ENCODE measurements around the gene HLA-E.
"Not testable (repeated sequence)": the region's sequence is repeated elsewhere in the genome, so short reads cannot be mapped to it uniquely, and the experiment has no call there.

HLA-E gene

DNA sequence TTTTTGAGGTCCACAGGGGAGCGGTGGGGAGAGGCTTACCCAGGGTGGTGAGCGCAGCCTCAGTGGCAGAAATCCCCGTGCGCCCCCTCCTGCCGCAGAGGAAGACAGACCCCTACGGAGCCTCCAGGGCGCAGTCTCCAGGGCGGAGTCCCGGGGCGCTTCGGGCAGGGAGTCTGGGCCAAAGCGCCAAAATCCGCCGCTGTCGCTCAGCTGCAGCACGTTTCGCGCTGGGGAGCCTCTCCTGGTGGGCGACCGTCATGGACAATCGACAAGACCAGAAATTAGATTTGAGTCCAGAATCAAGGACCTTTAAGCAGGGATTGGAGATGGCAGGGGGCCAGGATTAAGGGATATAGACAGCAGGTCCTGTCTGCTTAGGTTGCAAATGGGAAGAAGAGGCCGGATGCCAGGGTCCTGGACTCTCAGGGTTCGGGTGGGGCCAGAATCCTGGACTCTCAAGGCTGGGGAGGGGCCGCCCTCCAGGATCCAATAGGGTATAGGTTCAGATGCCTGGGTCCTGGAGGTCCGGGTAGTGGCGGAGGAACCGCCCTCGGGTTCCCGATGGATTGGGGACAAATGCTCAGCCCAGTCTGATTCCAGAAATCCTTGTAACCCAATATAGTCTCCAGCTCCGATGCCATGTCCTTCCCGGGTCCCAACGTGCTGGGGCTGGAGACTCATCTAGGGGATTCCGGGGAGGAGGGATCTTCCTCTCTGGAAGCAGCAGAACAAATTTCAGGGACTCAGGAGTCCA lies 7.9 kb upstream of the HLA-E start:
- DNase-seq: no peak

DNA sequence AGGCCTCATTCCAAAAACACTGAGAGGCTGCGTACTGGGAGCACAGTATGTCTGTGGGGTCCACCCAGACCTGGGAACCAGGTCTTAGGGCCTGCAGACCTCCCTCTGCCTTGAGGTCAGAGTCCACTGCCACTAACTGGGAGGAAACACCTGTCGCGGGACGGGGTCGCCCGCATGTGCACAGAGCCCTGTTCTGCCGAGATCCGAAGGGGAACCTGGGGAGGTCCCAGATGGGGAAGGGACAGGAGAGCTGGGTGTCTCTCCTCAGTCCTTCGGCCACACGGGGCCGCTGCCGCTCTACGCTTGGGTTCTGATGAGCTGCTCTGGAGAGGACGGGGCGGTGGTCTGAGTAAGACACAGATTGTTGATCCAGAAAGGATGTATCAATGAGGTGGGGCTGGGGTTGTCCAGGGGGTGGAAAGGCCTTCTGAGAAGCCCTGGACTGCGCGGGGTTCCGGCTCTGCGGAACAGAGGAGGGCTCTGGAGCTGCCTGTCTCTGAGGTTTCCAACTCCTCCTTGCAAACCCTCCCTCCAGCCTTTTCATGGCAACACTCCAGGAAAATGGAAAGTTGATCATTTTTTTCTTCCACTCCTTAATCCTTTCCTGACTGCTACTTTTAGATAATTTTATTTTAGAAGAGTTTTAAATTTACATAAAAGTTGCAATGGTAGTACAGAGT lies 7.2 kb upstream of the HLA-E start:
- DNase-seq: not testable (repeated sequence)

DNA sequence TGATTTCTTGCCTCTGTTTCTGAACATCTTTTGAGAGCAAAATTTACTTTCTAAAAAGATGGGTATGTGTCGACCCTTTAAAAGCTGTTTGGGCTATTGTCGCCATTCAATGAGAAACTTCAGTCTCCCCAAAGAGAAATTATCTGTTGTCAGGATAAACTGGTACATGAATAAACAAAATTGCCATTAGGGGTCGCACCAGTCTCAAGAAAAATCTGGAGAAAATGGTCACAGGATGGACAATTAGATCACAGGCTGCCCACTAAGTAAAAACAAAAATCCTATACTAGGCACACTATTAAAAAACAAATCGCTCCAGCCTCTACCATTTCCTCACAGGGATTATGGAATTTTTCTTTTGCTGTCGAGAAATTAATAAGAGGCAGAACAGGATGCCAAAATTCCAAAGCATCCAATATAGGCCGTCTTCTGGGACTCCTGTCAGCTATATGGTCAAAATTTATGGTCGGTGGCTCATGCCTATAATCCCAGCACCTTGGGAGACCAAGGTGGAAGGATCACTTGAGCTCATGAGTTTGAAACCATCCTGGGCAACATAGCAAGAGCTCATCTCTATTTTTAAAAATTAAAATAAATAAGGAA lies 5.5 kb upstream of the HLA-E start:
- DNase-seq: peak; percentile 35

DNA sequence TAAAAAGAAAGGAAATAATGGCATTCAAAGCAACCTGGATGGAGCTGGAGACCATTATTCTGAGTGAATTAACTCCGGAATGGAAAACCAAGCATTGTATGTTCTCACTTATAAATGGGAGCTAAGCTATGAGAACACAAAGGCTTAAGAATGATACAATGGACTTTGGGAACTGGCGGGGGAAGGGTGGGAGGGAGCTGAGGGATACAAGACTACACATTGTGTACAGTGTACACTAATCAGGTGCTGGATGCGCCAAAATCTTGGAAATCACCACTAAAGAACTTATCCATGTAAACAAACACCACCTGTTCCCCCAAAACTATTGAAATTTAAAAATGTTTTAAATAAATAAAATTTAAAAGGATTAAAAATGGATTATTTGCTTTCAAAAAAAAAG lies 4.1 kb upstream of the HLA-E start:
- DNase-seq: no peak

DNA sequence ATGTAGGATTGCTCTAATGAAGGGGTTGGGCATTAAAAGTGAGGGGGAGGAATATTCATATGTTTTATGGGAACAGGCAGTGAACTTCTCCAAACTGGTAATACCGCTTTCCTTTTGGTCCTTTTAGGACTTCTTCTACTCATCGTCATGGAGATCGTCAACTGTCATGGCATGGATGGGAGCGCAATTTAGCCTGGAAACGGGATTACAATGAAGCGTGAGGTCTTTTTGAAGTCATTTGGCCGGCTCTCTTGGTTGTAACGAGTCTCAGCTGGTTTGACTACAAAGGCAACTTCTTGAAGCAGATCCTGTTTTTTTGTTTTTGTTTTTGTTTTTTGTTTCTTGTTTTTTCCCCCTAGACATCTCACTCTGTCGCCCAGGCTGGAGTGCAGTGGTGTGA lies 1.4 kb upstream of the HLA-E start:
- no peak for DNase-seq

DNA sequence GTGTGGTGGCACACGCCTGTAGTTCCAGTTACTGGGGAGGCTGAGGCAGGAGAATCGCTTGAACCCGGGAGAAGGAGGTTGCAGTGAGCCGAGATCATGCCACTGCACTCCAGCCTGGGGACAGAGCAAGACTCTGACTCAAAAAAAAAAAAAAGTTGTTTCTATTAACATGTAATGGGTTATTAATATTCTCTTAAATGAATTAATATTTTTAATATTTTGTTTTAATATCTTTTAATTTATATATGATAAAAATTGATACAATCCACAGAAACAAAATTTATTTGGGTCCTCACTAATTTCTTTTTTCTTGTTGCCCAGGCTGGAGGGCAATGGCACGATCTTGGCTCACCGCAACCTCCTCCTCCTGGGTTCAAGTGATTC lies 620 bp upstream of the HLA-E start:
- not testable (repeated sequence) for DNase-seq

DNA sequence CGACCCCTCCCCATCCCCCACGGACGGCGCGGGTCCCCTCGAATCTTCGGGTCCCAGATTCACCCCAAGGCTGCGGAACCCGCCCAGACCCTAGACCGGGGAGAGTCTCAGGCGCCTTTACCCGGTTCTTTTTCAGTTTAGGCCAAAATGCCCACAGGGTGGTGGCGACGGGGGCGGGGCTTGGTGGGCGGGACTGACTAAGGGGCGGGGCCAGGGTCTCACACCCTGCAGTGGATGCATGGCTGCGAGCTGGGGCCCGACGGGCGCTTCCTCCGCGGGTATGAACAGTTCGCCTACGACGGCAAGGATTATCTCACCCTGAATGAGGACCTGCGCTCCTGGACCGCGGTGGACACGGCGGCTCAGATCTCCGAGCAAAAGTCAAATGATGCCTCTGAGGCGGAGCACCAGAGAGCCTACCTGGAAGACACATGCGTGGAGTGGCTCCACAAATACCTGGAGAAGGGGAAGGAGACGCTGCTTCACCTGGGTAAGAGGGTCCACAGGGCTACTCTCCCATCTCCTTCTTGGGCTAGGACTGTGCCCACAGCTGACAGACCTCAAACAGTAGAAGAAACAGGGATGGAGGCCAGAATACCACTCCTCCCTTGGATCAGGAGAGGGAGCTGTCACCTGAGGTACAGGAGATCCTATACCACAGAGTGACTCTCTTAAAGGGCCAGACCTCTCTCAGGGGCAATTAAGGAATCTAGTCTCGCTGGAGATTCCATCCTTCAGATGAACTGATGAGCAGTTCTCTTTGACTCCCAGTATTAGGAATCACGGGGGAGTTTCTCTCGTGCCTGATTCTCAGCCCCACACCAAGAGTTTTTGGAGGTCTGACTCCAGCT lies 942 bp downstream of the HLA-E start:
- DNase-seq: no peak

DNA sequence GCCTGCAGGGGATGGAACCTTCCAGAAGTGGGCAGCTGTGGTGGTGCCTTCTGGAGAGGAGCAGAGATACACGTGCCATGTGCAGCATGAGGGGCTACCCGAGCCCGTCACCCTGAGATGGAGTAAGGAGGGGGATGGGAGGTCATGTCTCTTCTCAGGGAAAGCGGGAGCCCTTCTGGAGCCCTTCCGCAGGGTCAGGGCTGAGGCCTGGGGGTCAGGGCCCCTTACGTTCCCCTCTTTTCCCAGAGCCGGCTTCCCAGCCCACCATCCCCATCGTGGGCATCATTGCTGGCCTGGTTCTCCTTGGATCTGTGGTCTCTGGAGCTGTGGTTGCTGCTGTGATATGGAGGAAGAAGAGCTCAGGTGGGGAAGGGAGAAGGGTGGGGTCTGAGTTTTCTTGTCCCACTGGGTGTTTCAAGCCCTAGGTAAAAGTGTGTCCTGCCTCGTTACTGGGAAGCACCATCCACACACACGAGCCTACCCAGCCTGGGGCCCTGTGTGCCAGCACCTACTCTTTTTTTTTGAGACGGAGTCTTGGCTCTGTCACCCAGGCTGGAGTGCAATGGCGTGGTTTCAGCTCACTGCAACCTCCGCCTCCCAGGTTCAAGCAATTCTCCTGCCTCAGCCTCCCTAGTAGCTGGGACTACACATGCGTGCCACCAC lies 2.1 kb downstream of the HLA-E start:
- not testable (repeated sequence) for DNase-seq

DNA sequence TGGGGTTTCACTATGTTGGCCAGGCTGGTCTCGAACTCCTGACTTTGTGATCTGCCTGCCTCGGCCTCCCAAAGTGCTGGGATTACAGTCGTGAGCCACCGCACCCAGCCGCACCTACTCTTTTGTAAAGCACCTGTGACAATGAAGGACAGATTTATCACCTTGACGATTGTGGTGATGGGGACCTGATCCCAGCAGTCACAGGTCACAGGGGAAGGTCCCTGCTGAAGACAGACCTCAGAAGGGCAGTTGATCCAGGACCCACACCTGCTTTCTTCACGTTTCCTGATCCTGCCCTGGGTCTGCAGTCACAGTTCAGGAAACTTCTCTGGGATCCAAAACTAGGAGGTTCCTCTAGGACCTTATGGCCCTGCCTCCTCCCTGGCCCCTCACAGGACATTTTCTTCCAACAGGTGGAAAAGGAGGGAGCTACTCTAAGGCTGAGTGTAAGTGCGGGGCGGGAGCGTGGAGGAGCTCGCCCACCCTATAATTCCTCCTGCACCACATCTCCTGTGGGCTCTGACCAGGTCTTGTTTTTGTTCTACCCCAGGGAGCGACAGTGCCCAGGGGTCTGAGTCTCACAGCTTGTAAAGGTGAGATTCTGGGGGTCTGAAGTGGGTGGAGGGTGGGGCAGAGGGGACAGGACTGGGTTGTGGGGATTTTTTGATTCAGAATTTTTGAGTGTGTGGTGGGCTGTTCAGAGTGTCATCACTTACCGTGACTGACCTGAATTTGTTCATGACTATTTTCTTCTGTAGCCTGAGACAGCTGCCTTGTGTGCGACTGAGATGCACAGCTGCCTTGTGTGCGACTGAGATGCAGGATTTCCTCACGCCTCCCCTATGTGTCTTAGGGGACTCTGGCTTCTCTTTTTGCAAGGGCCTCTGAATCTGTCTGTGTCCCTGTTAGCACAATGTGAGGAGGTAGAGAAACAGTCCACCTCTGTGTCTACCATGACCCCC lies 3.0 kb downstream of the HLA-E start:
- no peak for DNase-seq

DNA sequence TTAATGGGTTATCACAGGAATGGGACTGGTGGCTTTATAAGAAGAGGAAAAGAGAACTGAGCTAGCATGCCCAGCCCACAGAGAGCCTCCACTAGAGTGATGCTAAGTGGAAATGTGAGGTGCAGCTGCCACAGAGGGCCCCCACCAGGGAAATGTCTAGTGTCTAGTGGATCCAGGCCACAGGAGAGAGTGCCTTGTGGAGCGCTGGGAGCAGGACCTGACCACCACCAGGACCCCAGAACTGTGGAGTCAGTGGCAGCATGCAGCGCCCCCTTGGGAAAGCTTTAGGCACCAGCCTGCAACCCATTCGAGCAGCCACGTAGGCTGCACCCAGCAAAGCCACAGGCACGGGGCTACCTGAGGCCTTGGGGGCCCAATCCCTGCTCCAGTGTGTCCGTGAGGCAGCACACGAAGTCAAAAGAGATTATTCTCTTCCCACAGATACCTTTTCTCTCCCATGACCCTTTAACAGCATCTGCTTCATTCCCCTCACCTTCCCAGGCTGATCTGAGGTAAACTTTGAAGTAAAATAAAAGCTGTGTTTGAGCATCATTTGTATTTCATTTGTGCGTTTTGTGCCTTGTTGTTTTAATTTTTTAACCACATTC lies 4.4 kb downstream of the HLA-E start:
- DNase-seq: no peak

DNA sequence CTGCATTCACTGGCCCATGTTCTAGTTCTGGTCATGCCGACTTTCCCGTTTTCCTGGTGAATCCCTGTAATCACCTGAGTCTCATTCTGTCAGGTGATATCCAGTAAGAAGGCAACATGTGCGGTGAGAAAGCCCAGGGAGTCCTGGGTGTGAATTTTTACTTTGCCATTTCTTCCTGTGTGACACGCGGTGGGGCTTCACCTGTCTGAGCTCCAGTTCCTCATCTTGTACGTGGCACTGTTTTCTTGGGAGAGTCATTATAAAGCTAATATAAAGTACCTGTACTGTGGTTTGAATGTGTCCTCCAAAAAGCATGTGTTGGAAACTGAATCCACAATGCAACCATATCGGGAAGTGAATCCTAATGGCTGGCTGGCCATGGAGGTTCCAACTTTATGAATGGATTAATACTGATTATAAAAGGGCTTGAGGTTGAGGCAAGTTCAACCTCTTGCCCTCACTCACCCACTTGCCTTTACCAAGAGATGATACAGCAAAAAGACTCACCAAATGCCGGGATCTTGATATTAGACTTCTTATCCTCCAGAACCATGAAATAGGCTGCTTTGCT lies 5.1 kb downstream of the HLA-E start:
- no peak for DNase-seq

DNA sequence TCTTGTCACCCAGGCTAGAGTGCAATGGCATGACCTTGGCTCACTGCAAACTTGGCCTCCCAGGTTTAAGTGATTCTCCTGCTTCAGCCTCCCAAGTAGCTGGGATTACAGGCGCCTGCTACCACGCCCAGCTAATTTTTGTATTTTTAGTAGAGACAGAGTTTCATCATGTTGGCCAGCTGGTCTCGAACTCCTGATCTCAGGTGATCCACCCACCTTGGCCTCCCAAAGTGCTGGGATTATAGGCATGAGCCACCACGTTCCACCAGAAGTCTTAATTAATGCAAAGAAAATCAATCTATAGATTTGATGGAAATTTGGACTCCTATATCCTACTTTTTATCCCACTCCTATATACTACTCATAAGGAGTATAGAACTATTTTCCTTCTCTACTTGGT lies 5.8 kb downstream of the HLA-E start:
- DNase-seq: not testable (repeated sequence)

DNA sequence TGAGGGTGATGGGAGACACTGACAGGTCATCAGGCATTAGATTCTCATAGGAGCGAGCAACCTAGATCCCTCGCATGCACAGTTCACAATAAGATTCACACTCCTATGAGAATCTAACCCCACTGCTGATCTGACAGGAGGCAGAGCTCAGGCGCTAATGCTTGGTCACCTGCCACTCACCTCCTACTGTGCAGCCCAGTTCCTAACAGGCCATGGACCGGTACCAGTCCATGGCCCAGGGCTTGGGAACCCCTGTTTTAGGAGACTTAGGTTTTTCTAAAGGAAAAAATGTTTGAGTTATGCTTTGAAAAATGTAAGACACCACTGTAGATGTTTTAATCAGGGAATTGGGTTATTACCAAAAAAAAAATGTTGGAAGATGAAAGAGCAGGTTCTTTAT lies 6.7 kb downstream of the HLA-E start:
- no peak for DNase-seq

DNA sequence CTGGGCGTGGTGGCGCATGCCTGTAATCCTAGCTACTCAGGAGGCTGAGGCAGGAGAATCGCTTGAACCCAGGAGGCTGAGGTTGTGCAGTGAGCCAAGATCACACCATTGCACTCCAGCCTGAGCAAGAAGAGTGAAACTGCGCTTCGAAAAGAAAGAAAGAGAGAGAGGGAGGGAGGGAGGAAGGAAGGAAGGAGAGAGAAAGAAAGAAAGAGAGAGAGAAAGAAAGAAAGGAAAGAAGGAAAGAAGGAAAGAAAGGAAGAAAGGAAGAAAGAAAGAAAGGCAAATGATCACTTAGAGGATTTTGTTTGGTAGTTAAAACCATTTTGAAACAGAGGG lies 7.9 kb downstream of the HLA-E start:
- not testable (repeated sequence) for DNase-seq

DNA sequence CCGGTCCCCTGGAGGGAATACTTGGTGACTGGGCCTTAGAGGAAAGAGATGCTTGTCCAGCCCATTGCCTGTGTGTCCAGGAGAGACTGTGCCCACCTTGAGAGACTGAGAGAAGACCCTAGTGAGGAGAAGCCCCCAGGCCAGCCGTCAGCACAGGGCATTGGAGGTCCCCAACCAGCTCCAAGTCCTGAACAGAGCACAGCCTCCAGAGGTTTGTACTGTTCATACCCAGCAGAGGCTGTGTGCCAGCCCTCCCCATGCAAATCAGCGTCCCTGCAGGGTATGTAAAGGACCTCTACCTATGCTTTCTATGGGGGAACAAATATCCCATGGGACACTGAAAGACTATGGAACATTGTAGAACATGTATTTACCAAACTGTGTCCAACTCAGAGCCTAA lies 8.4 kb downstream of the HLA-E start:
- DNase-seq: no peak

DNA sequence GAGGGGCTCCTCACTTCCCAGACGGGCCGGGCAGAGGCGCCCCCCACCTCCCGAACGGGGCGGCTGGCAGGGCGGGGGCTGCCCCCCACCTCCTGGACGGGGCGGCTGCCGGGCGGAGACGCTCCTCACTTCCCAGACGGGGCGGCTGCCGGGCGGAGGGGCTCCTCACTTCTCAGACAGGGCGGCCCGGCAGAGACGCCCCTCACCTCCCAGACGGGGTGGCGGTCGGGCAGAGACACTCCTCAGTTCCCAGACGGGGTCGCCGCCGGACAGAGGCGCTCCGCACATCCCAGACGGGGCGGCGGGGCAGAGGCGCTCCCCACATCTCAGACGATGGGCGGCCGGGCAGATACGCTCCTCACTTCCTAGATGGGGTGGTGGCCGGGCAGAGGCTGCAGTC lies 9.4 kb downstream of the HLA-E start:
- not testable (repeated sequence) for DNase-seq

DNA sequence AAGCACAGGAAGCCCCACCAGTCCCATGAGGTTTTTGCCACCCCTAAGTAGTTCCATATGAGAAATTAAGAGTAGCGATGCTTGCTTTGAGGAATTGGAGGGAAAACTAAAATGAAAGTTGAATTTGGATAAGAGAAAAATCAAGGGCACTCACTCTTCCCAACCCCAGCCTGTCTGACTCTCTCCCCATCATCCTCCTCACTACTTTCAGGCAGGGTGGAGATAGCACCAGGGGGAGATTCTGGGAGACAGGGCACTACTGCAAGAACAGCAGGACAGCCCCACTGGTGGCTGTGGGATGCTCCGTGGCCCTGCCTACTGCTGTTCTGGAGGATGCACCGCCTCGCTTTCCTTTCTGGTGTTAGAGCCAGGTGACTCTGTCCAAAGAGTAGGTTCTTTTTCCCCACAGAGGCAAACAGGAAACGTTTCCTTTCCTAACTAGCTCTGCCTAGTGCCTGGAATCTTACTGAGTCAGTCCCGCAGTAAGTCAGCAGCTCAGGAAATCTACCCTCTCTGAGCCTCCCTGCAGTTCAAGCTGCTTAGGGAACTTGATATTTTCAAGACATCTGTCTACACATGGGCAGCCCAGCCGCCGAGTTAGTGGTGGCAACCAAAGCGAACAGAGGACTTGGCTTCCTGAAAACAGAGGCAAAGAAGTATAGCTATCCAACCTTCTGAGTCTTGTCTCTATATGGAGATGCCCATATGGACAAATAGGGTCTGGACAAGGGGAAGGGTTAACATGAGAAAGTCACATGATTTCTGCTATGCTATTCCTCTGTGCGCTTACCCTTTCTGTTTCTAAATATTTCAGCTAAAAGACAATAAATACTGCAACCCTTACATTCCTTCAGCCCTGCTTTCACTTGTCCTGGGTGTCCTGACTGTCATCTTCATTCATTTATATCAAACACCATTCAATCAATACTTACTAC lies 11.4 kb downstream of the HLA-E start:
- no peak for DNase-seq

DNA sequence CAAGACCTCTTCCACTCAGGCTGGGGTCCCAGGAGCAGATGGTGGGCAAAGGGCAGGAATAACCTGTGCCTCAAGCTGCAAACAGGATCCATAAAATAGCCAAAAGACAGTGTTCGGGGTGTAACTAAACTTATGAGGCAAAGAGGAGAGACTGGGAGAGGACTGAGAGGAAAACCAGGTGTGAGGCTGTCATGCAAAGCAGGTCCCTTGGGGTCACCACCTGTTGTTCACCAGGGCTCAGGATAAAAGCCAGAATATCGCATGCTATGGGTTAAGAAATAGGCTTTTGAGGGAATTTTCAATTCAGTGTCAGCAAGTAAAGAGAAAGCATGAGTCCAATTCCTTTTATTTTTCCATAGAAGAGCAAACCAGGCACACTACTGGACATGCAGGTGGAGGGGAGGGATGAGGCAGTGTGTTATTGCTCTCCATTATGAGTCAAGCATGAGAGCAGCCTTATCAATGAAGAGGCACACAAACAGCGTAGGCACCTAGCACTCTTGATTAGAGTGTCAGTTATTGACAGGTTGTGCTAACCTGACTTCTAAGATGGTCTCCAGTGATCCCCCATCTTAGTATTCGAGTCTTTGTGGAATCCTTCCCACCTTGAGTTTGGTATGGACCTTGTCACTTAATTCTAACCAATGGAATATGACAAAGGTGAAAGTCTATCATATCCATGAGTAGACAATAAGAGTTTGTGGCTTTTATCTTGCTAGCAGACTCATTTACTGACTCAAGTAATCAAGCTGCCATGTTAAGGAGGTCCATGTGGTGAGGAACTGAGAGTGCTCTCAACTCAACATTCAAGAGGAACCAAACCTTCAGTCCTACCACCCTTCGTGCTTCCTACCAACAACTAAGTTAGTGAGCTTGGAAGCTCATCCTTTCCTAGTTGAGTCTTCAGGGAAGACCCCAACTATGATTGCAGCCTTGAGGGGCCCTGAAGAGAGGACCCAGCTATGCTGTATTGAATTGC lies 18.8 kb downstream of the HLA-E start:
- DNase-seq: no peak
